DMS 273 (cell line): Measurements from ENCODE around the gene BACE1-AS.
"Not testable (repeated sequence)": the region's sequence is repeated elsewhere in the genome, so short reads cannot be mapped to it uniquely, and the experiment has no call there.

Experiments used
- DNase-seq: peaks from one replicate; lab custom pipeline; 2025; ENCODE audit not compliant: unreplicated experiment; lab: John Stamatoyannopoulos, UW

Gene BACE1-AS

GRCh38 chr11:117290809-117291396 lies at the start of gene BACE1-AS:
BACE1-AS (plus strand) TSS chr11:117291346.
- DNase-seq: no peak

- DNase-seq: no peak
These were observed 42.8 kb upstream of the BACE1-AS start for GRCh38 chr11:117248341-117248740.

- no peak for DNase-seq
These were observed 41.6 kb upstream of the BACE1-AS start for GRCh38 chr11:117249571-117249970.

GRCh38 chr11:117251506-117251905 lies 39.6 kb upstream of the BACE1-AS start:
- no peak for DNase-seq

GRCh38 chr11:117255966-117256365 lies 35.2 kb upstream of the BACE1-AS start:
- no peak for DNase-seq

GRCh38 chr11:117256573-117256972 lies 34.6 kb upstream of the BACE1-AS start:
- DNase-seq: no peak

- no peak for DNase-seq
These were observed 32.6 kb upstream of the BACE1-AS start for GRCh38 chr11:117258576-117258975.

GRCh38 chr11:117259417-117259816 lies 31.7 kb upstream of the BACE1-AS start:
- no peak for DNase-seq

- DNase-seq: not testable (repeated sequence)
These were observed 26.4 kb upstream of the BACE1-AS start for GRCh38 chr11:117264624-117265323.

- no peak for DNase-seq
These were observed 25.4 kb upstream of the BACE1-AS start for GRCh38 chr11:117265745-117266144.

- no peak for DNase-seq
These were observed 21.3 kb upstream of the BACE1-AS start for GRCh38 chr11:117269856-117270255.

- no peak for DNase-seq
These were observed 19.9 kb upstream of the BACE1-AS start for GRCh38 chr11:117271208-117271607.

GRCh38 chr11:117272175-117272574 lies 19.0 kb upstream of the BACE1-AS start:
- not testable (repeated sequence) for DNase-seq

GRCh38 chr11:117273550-117274289 lies 17.4 kb upstream of the BACE1-AS start:
- DNase-seq: peak; percentile 53

- DNase-seq: no peak
These were observed 12.8 kb upstream of the BACE1-AS start for GRCh38 chr11:117278347-117278746.

GRCh38 chr11:117279711-117280376 lies 11.3 kb upstream of the BACE1-AS start:
- no peak for DNase-seq

- DNase-seq: no peak
These were observed 10.0 kb upstream of the BACE1-AS start for GRCh38 chr11:117281159-117281558.

- DNase-seq: no peak
These were observed 9.3 kb upstream of the BACE1-AS start for GRCh38 chr11:117281869-117282268.

- no peak for DNase-seq
These were observed 8.2 kb upstream of the BACE1-AS start for GRCh38 chr11:117282956-117283355.

GRCh38 chr11:117284053-117284452 lies 7.1 kb upstream of the BACE1-AS start:
- no peak for DNase-seq

GRCh38 chr11:117286588-117286987 lies 4.6 kb upstream of the BACE1-AS start:
- no peak for DNase-seq

- DNase-seq: no peak
These were observed 3.5 kb upstream of the BACE1-AS start for GRCh38 chr11:117287668-117288067.
